ENCODE measurements around the gene KRABD2.

DNA sequence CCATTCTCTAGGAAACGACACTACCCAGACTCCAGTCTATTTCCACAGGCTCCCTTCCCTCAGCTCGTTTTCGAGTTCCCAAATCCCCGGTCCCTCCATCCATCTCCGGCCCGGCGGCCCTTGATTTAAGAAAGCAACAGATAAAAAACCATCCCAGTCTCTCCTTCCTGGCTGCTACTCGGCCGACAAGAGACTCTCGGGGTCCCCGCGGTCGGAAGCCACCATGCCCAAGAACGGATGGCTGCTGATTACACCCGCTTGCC is 6.3 kb upstream of the KRABD2 start:
- TF ChIP-seq CTCF (IDR thresholded peaks at IDR 0.05) = no peak
- TF ChIP-seq, protein P1, sequence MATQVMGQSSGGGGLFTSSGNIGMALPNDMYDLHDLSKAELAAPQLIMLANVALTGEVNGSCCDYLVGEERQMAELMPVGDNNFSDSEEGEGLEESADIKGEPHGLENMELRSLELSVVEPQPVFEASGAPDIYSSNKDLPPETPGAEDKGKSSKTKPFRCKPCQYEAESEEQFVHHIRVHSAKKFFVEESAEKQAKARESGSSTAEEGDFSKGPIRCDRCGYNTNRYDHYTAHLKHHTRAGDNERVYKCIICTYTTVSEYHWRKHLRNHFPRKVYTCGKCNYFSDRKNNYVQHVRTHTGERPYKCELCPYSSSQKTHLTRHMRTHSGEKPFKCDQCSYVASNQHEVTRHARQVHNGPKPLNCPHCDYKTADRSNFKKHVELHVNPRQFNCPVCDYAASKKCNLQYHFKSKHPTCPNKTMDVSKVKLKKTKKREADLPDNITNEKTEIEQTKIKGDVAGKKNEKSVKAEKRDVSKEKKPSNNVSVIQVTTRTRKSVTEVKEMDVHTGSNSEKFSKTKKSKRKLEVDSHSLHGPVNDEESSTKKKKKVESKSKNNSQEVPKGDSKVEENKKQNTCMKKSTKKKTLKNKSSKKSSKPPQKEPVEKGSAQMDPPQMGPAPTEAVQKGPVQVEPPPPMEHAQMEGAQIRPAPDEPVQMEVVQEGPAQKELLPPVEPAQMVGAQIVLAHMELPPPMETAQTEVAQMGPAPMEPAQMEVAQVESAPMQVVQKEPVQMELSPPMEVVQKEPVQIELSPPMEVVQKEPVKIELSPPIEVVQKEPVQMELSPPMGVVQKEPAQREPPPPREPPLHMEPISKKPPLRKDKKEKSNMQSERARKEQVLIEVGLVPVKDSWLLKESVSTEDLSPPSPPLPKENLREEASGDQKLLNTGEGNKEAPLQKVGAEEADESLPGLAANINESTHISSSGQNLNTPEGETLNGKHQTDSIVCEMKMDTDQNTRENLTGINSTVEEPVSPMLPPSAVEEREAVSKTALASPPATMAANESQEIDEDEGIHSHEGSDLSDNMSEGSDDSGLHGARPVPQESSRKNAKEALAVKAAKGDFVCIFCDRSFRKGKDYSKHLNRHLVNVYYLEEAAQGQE (IDR thresholded peaks at IDR 0.05; ENCODE audit: insufficient read depth in 1 of 2, low read depth in 2 of 2, low read length in 1 of 2) = no peak
